Adrenal gland (tissue), 5 donors: ENCODE data around the gene GNAL.

Source experiments
- CTCF ChIP-seq, 6 experiments: fragments of 450-650 bp in 4 of 6; fragments of 200-600 bp in 2 of 6; sonication (generic) in 1 of 6; IDR thresholded peaks; 1 replicate in 5 of 6; 2 replicates in 1 of 6; pipeline versions ENCODE4 v1.5.1 to v1.8.0; 2016 to 2021; ENCODE audit warnings: antibody characterized with exemption in 6 of 6, mild to moderate bottlenecking in 2 of 6, moderate library complexity in 1 of 6
- POLR2A ChIP-seq, 2 donors: fragments of 450-650 bp; IDR thresholded peaks; one replicate each; pipeline ENCODE4 v1.6.1; 2017; ENCODE audit warnings: antibody characterized with exemption in 2 of 2, mild to moderate bottlenecking in 2 of 2, moderate library complexity in 1 of 2
- donor health status: DM: no; HTN: no; CAD: no.

GRCh38 chr18:11752116-11752911 is 63.2 kb downstream of the GNAL start:
- TF ChIP-seq POLR2A (IDR thresholded peaks at IDR 0.05) (no peak), CTCF (IDR thresholded peaks at IDR 0.05) (no peak)
